B cell (primary cell): ENCODE results near the gene EPRS1. TPM values are rescaled to one million over a fixed set of nuclear protein-coding genes. Genes with fewer than 3 reads are reported as not detected.
"Not testable (repeated sequence)": the region's sequence is repeated elsewhere in the genome, so short reads cannot be mapped to it uniquely, and the experiment has no call there.

Source experiments
- ATAC-seq: fragments of 200-7000 bp; cut with Tn5 transposase; one replicate; pipeline ENCODE4 v1.10.0; 2021; ENCODE audit warnings: low read depth, mild to moderate bottlenecking, moderate number of reproducible peaks, moderate library complexity
- CTCF ChIA-PET: fragments of 350-600 bp; sonication (Branson Sonifier 250); formaldehyde crosslinking; loops from one replicate; lab custom pipeline; 2021; ENCODE audit warnings: antibody characterized with exemption, inconsistent platforms; lab: Charles Lee
- POLR2A ChIA-PET: fragments of 350-600 bp; sonication (Branson Sonifier 250); formaldehyde crosslinking; loops from one replicate; lab custom pipeline; 2021; ENCODE audit warnings: antibody characterized with exemption; lab: Charles Lee
- DNase-seq: peaks from one replicate; pipeline ENCODE4 v3.0.0; 2013
- H2AFZ ChIP-seq: 2 replicates; pipeline ENCODE4 v1.6.1; 2012; ENCODE audit warnings: mild to moderate bottlenecking, low read depth, low read length; ENCODE audit not compliant: insufficient read depth, poor library complexity, severe bottlenecking
- H3K27ac ChIP-seq, 2 donors: 1 replicate in 1 of 2; 2 replicates in 1 of 2; pipeline ENCODE4 v1.5.1; 2012 to 2013; ENCODE audit warnings: low read length in 2 of 2, mild to moderate bottlenecking in 2 of 2, moderate library complexity in 1 of 2
- H3K27me3 ChIP-seq, 4 experiments: fragments of 200-600 bp in 1 of 4; sonication (generic) in 1 of 4; replicated peaks in 1 of 4; 1 replicate in 2 of 4; 2 replicates in 2 of 4; pipeline versions ENCODE4 v1.6.1 to v1.7.0; 2013 to 2016; ENCODE audit warnings: low read length in 3 of 4, mild to moderate bottlenecking in 2 of 4, mixed read lengths in 1 of 4, moderate library complexity in 1 of 4; ENCODE audit not compliant: insufficient read depth in 4 of 4, control insufficient read depth in 3 of 4; ENCODE audit errors: control extremely low read depth in 1 of 4
- H3K36me3 ChIP-seq, 2 experiments: replicated peaks in 1 of 2; 1 replicate in 1 of 2; 2 replicates in 1 of 2; pipeline versions ENCODE4 v1.6.1 to v1.7.1; 2013; ENCODE audit warnings: low read length in 1 of 2; ENCODE audit not compliant: insufficient read depth in 2 of 2, control insufficient read depth in 1 of 2; ENCODE audit errors: control extremely low read depth in 1 of 2, extremely low read depth in 1 of 2
- H3K4me1 ChIP-seq, 2 donors: fragments of 200-600 bp in 1 of 2; sonication (generic) in 1 of 2; 1 replicate in 1 of 2; 2 replicates in 1 of 2; pipeline versions ENCODE4 v1.5.1 to v1.6.1; 2013 to 2017; ENCODE audit warnings: low read length in 2 of 2; ENCODE audit not compliant: control insufficient read depth in 2 of 2, insufficient read depth in 2 of 2
- H3K4me2 ChIP-seq: replicated peaks from 2 replicates; pipeline ENCODE3; 2012; ENCODE audit warnings: mild to moderate bottlenecking, low read depth, low read length; ENCODE audit not compliant: poor library complexity, severe bottlenecking
- H3K4me3 ChIP-seq, 5 experiments: fragments of 200-600 bp in 1 of 5; sonication (generic) in 1 of 5; 1 replicate in 3 of 5; 2 replicates in 2 of 5; pipeline versions ENCODE4 v1.5.1 to v1.7.0; 2011 to 2016; ENCODE audit warnings: low read length in 4 of 5, mild to moderate bottlenecking in 4 of 5, low read depth in 2 of 5, control low read depth in 1 of 5, moderate library complexity in 1 of 5; ENCODE audit not compliant: insufficient read depth in 1 of 5; ENCODE audit errors: control extremely low read depth in 1 of 5, extremely low read depth in 1 of 5
- H3K79me2 ChIP-seq: fragments of 200-600 bp; sonication (generic); one replicate; pipeline ENCODE4 v1.6.0; 2016; ENCODE audit warnings: low read length; ENCODE audit not compliant: control insufficient read depth, insufficient read depth
- H3K9ac ChIP-seq: fragments of 200-600 bp; sonication (generic); 2 replicates; pipeline ENCODE4 v1.6.1; 2017; ENCODE audit warnings: mild to moderate bottlenecking, low read length, moderate library complexity
- H3K9me3 ChIP-seq, 3 donors: one replicate each; pipeline versions ENCODE4 v1.6.1 to v1.7.1; 2013; ENCODE audit warnings: low read length in 2 of 3; ENCODE audit not compliant: control insufficient read depth in 2 of 3, insufficient read depth in 1 of 3; ENCODE audit errors: control extremely low read depth in 1 of 3
- H4K20me1 ChIP-seq: 2 replicates; pipeline ENCODE4 v1.6.0; 2012; ENCODE audit warnings: mild to moderate bottlenecking, low read length; ENCODE audit not compliant: insufficient read depth, control insufficient read depth, poor library complexity, severe bottlenecking
- H3K27ac Mint-ChIP-seq: one replicate; pipeline ENCODE4 v1.8.0; 2021; ENCODE audit warnings: mixed read lengths
- H3K27me3 Mint-ChIP-seq: one replicate; pipeline ENCODE4 v1.8.0; 2021; ENCODE audit warnings: mixed read lengths
- H3K4me1 Mint-ChIP-seq: one replicate; pipeline ENCODE4 v1.8.0; 2021; ENCODE audit warnings: mixed read lengths
- H3K4me3 Mint-ChIP-seq: one replicate; pipeline ENCODE4 v1.8.0; 2021; ENCODE audit warnings: mixed read lengths
- H3K9me3 Mint-ChIP-seq: one replicate; pipeline ENCODE4 v1.8.0; 2022; ENCODE audit warnings: mixed read lengths; ENCODE audit not compliant: insufficient read depth
- CTCF ChIP-seq: fragments of 200-600 bp; IDR thresholded peaks from one replicate; pipeline ENCODE4 v1.8.0; 2022; ENCODE audit warnings: antibody characterized with exemption, mild to moderate bottlenecking
- EZH2 ChIP-seq: IDR thresholded peaks from 2 replicates; pipeline ENCODE4 v1.6.1; 2012; ENCODE audit warnings: borderline replicate concordance, low read depth, mild to moderate bottlenecking, moderate library complexity, low read length; ENCODE audit not compliant: insufficient read depth, poor library complexity, severe bottlenecking
- WGBS: methylation state at CpG from one replicate; pipeline ENCODE4 v1.1.5; 2013; ENCODE audit warnings: missing lambda C conversion rate; ENCODE audit not compliant: insufficient coverage; 5-methylcytosine and 5-hydroxymethylcytosine counted together
- intact Hi-C: fragments of 100-400 bp; cut with micrococcal nuclease; formaldehyde crosslinking; loops from one replicate; pipeline ENCODE4 v1.10.0; 2022
- polyA plus RNA-seq: library from polyadenylated mRNA; depleted of rRNA; stranded (reverse); fragments of >200 nt; gene quantifications from 2 replicates; pipeline ENCODE4 v1.2.3, GENCODE V29; 2012
- total RNA-seq, 2 donors: library from RNA; stranded (reverse); fragments of 120-200 nt in 1 of 2; gene quantifications; 1 replicate in 1 of 2; 2 replicates in 1 of 2; pipeline versions ENCODE4 v1.2.3 to v1.2.4, GENCODE V29; 2013 to 2022

Gene EPRS1
- total and polyA plus RNA-seq, 2 donors (not counting 1 experiment from before 2014, with no cell fraction given), result 17.3 to 61.7 TPM

GRCh38 chr1:220089650-220090556 is 43.6 kb upstream of the EPRS1 start, which contains the start of gene BPNT1:
BPNT1 (minus strand) TSS chr1:220089788; CDS start chr1:220079846, 9,942 bp downstream.
- POLR2A ChIA-PET, result interaction anchor here (0.5 to 1.0 kb wide), 4 partner anchors 11 to 621 kb away, joined by 3 to 6 read pairs (median 4); partner anchors contain the start of gene EPRS1
- peak within 1 kb of the TSS; percentile 74 for H3K4me2 ChIP-seq
- peak; percentile 73 for ATAC-seq
- H3K9ac ChIP-seq, result peak within 1 kb of the TSS; percentile 75
- H3K36me3 ChIP-seq, result peaks cover 0 to 1% of the 10 kb centered on the region in 2 experiments
- H3K9me3 ChIP-seq, result peaks cover 0 to 7% (median 0%) of the 10 kb centered on the region in 3 donors
- peaks cover 5% of the 10 kb centered on the region for H4K20me1 ChIP-seq
- H3K27me3 ChIP-seq, result no peaks in the 10 kb centered on the region
- DNase-seq, result peak; percentile 99
- no peak for TF ChIP-seq EZH2
- Mint-ChIP-seq H3K4me1 (peaks cover 36% of the 10 kb centered on the region), H3K4me3 (peak within 1 kb of the TSS; percentile 97), H3K9me3 (no peaks in the 10 kb centered on the region), H3K27me3 (no peaks in the 10 kb centered on the region), H3K27ac (peak within 1 kb of the TSS; percentile 94)
- CTCF ChIA-PET, result interaction anchor here (0.7 to 1.8 kb wide), 7 partner anchors 14 to 100 kb away, joined by 3 to 6 read pairs (median 3); partner anchors contain the start of gene EPRS1
- 0% methylated on average over 20 of the region's 35 CpGs for WGBS
- peaks cover 20 to 31% of the 10 kb centered on the region in 2 donors for H3K4me1 ChIP-seq
- intact Hi-C loops, result loop anchor here (1.0 to 5.0 kb wide), 3 partner anchors 44 to 1803 kb away; partner anchors contain the start of genes EPRS1 and RRP15
- peak within 1 kb of the TSS; percentile 82 for H2AFZ ChIP-seq
- H3K79me2 ChIP-seq, result peaks cover 48% of the 10 kb centered on the region
- H3K27ac ChIP-seq, result peak within 1 kb of the TSS; percentile 80 to 82
- H3K4me3 ChIP-seq, result peak within 1 kb of the TSS; percentile 67 to 88 (median 77)

- peak; percentile 73 for TF ChIP-seq CTCF
- H3K9me3 Mint-ChIP-seq, H2AFZ ChIP-seq, H3K27me3 ChIP-seq, H3K4me3 ChIP-seq, H3K27ac ChIP-seq, H3K9ac ChIP-seq, H3K27me3 Mint-ChIP-seq, H4K20me1 ChIP-seq, H3K36me3 ChIP-seq, H3K9me3 ChIP-seq, POLR2A ChIA-PET: not testable (repeated sequence)
- WGBS, result 71% methylated on average over 7 of the region's 15 CpGs
- peaks cover 11 to 21% of the 10 kb centered on the region in 2 donors for H3K4me1 ChIP-seq
- DNase-seq (peak; percentile 79), ATAC-seq (peak; percentile 44)
- peak overlapping the region; percentile 70 for H3K27ac Mint-ChIP-seq
- peaks cover 67% of the 10 kb centered on the region for H3K79me2 ChIP-seq
- peak overlapping the region; percentile 26 for H3K4me3 Mint-ChIP-seq
- CTCF ChIA-PET, result interaction anchor here (1.0 to 1.5 kb wide), 3 partner anchors 27 to 95 kb away, joined by 3 to 5 read pairs (median 3); no protein-coding TSS in a partner anchor
- intact Hi-C loops, result loop anchor here (1.0 to 5.0 kb wide), 2 partner anchors 8 to 99 kb away; partner anchors contain the start of gene IARS2
- H3K4me2 ChIP-seq, result peak overlapping the region; percentile 33
- peaks cover 27% of the 10 kb centered on the region for H3K4me1 Mint-ChIP-seq
Measured at GRCh38 chr1:220086261-220086686, 40.0 kb upstream of the EPRS1 start.
